Occipital lobe (tissue), 2 donors: ENCODE data around the gene ITM2A. TPM values are rescaled to one million over a fixed set of nuclear protein-coding genes. Genes with fewer than 3 reads are reported as not detected.
A peak's percentile ranks its signal among the peaks of the same experiment; 100 is the strongest.

Source experiments
- DNase-seq: peaks from one replicate; lab custom pipeline; 2025; lab: John Stamatoyannopoulos, UW
- total RNA-seq: library from RNA; depleted of rRNA; stranded (reverse); fragments of >200 nt; gene quantifications from one replicate; pipeline ENCODE4 v1.2.3, GENCODE V29; 2014

Gene ITM2A
- total RNA-seq, result 64.3 TPM

DNA sequence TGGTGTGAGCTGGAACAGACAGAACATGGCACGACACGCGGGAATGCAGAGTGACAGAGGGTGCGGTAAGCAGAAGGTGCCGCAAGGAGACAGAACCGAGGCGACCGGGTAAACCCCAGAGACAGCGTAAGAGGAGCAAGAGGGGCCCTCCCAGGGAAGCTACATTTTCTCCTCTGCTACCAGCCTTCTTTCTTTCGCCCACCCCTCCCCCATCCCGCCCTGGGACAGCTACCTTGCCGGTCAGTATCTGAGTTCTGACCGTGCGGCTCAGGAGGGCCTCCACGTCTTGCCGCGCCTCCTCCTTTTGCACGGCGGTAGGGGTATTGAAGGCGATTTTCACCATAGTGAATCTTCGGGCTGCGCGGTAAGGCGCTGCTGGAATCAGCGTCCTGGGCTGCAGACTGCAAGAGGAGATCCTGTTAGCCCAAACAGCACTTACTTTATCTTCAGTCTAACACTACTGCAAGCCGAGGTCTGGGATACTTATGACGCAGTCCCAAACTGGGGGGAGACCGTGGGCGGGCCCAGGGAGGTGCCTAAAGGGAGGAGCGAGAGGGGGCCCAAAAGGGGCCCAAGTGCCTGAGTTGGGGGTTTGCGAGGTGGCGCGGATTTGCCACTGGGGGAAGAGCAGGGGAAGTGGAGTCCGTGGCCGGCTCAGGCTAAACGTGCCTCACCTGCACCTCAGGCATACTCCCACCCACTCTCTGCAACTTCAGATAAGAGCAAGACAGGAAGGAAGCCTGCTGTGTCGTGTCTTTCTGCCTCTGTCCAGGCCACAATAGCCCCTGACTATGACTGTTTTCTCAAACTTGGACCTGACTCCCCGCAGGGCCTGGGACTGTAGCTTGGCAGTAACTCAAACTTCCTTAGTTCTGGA lies at the start of gene ITM2A:
Gene ITM2A (minus strand): TSS at position 462 of the 877 bp plus-strand sequence. CDS start 119 bp downstream, at position 343.
- peak; percentile 29 for DNase-seq

DNA sequence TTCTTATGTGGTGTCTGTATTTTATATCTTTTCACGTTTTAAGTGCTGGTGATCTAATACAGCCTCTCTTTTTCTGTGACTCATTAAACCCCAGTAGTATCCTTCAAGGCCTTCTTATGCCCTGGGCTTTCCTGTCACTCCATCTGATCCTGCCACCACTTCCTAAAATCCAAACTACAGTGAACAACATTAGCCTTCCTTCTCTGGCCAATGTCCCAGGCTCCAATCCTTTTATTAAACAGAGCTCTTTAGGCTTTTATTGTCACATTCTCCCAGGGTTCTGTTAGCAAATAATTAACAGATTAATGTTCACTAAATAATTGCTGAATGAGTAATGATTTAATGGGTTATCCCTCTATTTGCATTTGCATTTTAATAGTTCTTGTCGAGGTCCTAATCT lies 47.9 kb upstream of the ITM2A start:
- no peak for DNase-seq

DNA sequence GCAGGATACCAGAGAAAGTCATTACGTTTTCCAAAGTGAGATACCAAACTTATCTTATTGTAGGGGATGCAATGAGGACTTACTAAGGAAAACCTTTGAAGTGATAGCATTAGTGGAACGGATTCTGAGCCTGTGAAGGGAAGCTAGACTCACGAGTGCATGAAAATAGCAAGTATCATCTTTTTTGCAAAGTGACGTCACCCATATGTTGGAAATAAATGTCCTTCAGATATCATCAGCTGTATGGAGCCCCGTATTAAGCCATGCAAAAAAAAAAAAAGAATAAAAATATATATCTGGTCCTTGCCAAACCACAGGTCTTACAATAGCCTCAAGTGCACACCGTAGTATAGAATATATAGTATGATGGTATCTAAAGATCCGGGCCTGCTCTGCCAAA lies 46.8 kb upstream of the ITM2A start:
- no peak for DNase-seq

DNA sequence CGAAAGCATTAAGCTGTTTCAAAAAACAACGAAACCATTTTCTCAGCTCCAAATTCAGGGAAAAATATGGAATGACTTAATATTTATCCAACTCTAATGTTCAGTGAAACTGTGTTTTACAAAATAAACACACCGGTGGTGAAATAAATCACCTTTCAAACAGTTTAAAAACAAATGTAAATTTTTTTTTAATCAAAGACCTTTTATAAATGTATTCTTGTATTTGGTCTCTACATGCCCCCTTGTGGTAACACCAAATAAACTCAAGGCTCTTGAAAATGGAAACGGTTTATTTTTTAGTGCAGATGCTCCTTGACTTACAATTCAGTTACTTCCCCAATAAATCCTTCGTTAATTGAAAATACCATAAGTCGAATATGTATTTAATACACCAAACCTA lies 45.8 kb upstream of the ITM2A start:
- DNase-seq, result no peak

DNA sequence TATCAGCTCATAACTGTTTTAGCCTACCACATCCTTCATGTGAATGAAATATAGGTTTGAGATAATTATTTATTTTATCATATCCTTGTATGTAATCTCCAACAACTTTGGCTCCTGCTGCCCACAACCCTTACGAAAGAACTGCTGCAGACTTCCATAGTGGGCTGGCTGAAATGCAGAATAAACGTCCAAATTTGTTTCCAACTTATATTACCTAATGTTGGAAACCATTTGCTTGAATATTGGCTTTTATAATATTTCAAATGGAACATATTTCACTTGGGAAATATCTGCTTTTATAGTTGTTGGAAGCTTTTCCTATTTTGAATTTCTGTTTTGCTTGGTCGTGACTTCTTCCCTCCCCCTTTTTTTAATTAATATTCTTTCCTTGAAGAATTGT lies 45.0 kb upstream of the ITM2A start:
- DNase-seq, result no peak

DNA sequence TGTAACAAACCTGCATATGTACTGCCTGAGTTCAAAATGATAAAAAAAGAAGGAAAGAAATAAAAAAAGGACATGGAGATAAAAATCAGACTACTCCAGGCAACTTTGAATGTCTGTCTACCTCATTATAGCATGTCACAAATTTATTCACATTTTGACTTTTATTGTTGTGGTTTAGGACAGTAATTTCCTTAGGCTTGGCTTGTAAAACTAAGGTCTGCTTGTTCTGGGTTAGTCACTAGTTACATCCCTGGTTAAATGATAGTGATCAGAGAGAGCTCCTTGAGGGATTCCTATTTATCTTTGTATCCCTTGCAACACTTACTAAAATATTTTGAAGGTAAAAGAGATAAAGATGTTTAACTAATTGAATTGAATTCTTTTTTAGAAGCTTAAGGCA lies 42.5 kb upstream of the ITM2A start:
- no peak for DNase-seq

DNA sequence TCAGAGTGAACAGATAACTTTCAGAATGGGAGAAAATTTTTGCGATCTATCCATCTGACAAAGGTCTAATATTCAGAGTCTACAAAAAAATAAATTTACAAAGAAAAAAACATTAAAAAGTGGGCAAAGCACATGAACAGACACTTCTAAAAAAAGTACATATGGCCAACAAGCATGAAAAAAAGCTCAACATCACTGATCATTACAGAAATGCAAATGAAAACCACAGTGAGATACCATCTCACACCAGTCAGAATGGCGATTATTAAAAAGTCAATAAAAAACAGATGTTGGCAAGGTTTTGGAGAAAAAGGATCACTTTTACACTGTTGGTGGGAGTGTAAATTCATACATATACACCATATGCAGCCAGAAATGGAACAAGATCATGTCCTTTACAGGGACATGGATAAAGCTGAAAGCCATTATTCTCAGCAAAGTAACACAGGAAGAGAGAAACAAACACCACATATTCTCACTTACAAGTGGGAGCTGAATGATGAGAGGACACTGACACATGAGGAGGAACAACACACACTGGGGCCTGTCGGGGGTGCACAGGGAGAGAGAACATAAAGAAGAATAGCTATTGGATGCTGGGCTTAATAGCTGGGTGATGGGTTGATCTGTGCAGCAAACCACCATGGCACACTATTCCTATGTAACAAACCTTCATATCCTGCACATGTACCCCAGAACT lies 41.6 kb upstream of the ITM2A start:
- DNase-seq, result no peak

DNA sequence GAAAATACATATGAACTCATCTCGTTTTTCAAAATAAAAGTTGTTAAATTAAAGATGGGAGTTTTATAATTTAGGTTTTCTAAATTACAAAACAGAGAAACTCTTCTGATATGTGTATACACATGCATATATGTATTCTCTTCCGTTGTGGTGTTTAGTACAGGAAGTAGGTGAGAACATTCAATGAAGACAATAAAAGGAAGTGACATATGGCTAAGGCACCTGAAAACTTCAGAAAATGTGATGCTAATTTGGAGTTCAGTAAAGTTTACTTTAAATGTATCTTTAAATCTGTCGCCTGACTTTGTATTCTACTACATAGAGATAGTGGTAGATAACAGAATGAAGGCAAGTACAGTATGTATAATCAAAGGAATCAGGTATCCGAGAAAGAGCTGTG lies 33.5 kb upstream of the ITM2A start:
- DNase-seq, result no peak

DNA sequence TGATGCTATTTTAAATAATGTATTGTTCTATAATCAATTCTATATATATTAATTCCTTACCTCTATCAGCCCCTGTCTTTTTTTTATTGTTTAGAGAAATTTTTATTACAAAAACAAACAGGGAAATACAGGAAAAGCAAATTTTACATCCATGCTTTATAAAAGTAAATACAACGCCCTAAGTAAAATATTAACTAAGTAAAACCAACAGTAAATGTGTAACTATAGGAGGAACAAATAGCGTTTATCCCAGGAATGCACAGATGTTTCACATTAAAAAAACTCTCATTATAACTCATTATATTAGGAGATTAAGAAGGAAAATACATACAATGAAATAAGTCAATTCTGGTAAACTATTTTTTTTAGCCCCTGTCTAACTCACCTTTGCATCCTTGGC lies 8.2 kb upstream of the ITM2A start:
- no peak for DNase-seq

DNA sequence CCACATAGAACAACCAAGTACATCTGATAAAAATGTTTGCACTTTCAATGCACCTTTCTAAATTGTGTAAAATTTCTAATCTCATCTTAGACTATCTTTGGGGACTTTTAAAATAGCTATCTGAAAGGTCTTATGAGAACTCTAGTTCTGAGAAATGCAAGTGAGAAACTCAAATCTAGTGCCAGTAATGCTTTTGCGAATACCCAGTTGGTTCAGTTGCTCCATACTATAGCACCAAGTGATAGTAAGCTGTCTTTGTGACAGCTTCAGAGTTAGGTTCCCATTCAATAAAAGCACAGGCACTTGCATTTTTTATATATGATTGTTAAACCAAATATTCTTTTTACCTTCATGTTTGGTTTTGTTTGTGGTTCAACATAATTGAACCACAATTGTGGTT lies 4.5 kb upstream of the ITM2A start:
- DNase-seq, result no peak

DNA sequence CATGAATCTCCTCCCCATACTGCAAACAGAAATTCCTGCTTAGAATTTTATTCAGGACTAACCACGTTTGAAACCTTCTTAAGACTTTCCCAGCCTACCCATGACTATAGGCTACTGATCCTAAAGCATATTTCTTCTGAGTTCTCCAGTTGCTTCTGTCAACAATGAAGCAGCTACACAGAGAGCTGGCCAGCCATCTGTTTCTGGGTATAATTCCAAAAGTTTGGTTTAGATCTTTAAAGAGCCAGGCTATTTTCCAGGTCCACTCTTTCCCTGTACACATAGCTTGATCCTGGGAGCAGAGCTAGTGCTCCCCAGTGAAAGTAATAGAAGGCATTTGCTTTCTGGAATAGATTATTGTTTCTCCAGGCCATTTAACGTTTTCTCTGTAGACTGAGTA lies 4.0 kb upstream of the ITM2A start:
- no peak for DNase-seq

DNA sequence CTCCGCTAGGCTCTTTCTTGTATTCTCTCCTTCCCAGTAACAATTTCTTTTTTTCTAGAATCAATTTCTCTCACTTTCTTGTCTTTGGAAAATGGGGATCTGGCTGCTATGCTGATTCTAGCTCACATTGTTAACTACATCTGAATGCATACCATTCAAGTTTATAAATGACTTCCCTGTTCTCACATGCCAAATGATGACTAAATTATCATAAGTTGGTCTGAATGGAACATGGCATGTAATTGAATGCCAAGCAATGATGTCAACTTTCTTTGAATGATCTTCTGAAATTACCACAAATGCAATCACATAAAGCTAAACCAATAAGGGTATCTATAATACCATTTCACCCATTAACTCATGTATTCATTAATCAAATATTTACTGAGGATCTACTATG lies 2.7 kb upstream of the ITM2A start:
- DNase-seq, result no peak

DNA sequence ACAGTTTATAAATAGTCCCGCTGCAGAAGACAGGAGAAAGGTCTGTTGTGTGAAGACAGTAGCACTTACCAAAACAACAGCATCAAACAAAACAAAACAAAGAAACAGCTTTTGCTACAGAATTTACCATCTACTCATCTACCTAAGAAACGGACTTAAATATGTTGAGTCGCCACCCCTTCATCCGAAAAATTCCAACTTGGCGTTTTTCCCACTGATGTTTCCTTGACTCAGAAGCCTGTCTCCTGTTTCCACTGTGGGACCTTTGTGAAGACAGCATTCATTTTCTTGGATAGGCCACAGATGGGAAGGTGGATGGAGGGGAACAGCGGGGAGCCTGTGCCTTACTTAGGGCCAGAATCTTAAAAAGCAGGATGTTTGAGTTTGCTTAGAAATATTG lies 1.3 kb upstream of the ITM2A start:
- no peak for DNase-seq

DNA sequence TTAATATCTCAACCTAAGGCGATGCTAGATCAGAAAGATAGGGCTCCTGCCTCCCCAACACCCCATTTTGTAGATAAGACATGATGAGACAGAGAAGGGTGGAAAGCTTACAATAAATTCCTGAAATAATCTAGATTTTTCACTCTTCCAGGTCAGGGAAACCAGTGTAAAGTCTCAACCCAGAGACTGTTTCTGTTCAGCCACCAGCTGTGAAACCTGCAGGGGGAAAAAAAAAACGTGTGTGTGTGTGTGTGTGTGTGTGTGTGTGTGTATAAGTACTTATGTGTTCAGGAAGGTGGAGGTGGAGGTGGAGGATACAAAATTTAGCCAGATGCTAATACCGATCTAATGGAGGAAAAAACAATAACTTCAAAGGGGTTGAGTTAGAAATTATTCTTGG lies 773 bp upstream of the ITM2A start:
- no peak for DNase-seq

DNA sequence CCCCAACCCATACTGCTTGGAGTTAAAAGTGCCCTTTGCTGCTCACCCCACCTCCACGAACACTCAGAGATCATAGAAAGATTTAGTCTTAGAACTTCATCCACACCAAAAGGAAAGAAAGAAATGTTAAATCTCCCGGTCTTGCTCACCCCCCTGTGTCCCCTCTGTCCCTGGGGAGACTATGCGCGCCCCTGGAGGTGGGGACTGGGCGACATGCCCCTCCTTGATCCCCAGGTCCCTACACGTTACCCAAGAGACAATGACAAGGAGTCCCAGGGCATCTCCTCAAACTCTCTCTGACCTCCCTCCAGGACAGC lies 620 bp downstream of the ITM2A start:
- no peak for DNase-seq

DNA sequence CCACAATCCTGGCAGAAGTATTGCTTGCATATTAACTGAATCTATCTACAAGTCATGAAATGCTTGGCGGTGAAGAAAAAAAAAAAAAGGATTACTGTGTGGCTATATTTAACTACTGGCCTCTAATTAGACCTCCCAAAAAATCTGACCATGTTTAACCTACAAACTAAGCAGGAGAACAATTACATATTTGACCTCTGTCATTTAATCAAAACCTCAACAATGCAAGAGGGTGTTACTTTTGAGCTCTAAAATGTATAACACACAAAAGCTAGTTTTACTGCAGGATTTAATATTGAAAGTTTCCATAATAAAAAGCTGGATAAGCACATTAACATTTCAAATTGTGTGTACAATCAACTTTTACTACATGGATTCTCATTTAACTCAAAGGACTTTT lies 1.5 kb downstream of the ITM2A start:
- no peak for DNase-seq

DNA sequence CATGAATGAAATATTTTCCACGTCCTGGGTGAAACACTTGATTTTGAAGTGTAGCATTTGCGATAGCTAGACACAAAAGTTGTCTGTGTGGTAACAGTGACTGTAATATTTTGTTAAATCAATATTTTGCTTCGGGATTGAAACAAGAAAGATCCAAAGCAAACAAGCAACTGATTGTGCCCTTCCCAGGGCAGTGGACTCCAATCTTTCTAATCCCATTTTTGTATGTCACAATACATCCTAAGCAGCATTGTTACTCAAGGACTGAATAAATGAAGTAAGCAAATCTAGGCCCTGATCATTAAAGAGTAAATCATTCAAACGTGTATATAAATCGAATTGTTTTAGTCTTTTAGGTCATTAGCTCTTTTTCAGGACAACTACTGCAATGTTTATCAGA lies 2.8 kb downstream of the ITM2A start:
- DNase-seq, result no peak

DNA sequence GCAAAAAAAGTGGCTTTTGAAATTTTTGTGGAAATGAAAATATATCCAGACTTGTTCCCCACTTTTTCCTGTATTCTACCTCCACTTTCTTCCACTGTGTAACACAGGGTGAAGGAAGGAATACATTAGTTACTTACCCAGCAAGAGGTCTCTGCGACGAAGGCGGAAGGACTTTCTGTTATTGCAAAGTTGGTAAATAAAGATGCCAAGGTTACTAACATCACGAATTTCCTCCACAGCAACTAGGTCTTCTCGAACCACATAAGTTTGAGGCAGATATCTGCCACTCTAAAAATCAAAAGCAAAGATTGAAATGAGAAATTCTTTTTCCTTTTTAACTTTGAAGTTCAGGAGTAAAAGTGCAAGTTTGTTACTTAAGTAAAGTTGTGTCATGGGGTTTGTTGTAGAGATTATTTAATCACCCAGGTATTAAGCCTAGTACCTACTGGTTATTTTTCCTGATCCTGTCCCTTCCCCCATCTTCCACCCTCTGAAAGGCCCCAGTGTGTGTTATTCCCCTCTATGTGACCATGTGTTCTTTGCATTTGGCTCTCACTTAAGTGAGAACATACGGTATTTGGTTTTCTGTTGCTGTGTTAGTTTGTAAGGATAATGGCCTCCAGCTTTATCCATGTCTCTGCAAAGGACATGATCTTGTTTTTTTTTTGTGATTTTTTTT lies 5.8 kb downstream of the ITM2A start:
- DNase-seq, result no peak

DNA sequence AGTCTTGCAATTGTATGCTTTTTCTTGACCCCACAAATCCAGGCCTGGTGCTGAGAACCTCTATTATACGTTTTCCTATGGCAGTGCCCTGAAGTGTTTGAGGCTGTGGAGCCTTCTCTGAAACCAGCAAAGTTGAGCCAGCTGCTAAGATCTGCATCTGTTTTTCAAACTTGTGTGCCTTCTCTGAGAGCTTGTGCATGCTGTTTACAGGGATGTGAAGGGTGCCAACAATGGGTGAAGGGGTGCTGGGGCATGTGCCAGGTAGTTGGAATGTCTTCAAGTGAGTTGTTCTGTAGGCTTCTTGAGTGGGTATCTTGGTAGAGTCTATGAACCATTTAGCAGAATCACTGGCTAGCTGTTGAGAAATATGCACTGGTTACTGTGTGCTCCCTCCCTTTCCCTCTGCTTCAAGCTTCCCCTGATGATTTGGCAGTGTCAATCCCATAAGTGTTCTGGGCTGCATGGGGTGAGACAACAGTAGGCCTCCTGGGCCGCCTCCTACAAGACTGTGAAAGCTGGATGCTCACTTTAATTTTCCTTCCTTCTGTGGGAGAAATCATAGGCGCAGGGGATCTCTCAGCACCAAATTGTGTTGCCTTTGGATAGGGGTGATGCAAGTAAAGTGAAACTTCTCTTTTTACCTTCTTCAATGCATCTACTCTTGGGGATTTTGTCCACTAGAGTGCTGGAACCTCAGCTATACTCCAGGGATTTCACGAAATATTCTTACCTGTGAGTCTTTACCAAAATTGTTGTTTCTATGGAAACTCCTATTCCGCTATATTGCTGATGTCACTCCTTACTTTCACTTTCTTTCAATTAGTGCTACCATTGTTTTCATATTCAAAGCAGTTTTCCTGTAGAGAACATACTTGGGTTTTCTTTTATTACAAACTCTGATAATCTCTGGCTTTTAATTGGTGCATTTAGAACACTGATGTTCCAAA lies 30.0 kb downstream of the ITM2A start:
- no peak for DNase-seq

DNA sequence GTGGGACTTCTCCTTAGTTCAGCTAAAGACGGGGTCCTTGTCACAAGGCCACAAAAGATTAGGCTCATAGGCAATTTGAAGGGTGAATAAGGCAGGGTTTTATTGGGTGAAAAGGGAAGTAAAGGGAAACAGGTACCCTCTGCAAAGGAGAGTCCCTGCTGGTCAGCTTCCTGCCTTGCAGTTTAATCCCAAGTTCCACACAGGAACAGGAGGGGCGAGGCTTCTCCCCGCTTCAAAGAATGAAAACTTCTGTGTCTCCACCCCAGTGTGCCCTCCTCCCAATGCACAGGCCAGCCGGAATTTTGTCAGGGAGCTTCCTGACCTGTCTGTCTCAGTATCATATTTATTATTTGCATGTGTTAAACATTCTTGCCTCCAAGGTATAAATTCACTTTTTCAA lies 37.1 kb downstream of the ITM2A start:
- no peak for DNase-seq

DNA sequence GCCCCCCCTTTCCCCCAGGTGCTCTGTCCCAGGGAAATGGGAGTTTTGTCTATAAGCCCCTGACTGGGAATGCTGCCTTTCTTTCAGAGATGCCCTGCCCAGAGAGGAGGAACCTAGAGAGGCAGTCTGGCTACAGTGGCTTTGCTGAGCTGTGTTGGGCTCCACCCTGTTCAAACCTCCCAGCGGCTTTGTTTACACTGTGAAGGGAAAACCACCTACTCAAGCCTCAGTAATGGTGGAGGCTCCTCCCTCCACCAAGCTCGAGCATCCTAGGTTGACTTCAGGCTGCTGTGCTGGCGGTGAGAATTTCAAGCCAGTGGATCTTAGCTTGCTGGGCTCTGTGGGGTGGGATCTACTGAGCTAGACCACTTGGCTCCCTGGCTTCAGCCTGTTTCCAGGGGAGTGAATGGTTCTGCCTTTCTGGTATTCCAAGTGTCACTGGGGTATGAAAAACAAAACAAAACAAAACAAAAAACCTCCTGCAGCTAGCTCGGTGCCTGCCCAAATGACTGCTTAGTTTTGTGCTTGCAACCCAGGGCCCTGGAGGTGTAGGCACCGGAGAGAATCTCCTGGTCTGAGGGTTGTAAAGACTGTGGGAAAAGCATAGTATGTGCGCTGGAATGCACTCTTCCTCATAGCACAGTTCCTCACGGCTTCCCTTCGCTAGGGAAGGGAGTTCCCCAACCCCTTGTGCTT lies 41.7 kb downstream of the ITM2A start:
- no peak for DNase-seq
